ENCODE data around the gene MINPP1. TPM values are rescaled to one million over a fixed set of nuclear protein-coding genes. Genes with fewer than 3 reads are reported as not detected.
A peak's percentile ranks its signal among the peaks of the same experiment; 100 is the strongest.

Gene MINPP1
- total and polyA plus RNA-seq, 4 donors = 19.1 to 111 (median 24.6) TPM

- no peak for TF ChIP-seq REST (IDR thresholded peaks at IDR 0.05)
Measured at GRCh38 chr10:87541114-87541513, 36.4 kb downstream of the MINPP1 start (continued).

- TF ChIP-seq HNF4G (IDR thresholded peaks at IDR 0.05) = no peak
- TF ChIP-seq GABPA (IDR thresholded peaks at IDR 0.05 in 1 of 2, conservative IDR thresholded peaks at IDR 0.05 in 1 of 2) = no peak
- no peak for TF ChIP-seq FOXA1 (IDR thresholded peaks at IDR 0.05)
- no peak for TF ChIP-seq REST (IDR thresholded peaks at IDR 0.05)
- no peak for TF ChIP-seq RAD21 (IDR thresholded peaks at IDR 0.05)
- TF ChIP-seq HNF4A (conservative IDR thresholded peaks at IDR 0.05) = no peak
- TF ChIP-seq JUND (IDR thresholded peaks at IDR 0.05) = no peak
- no peak for TF ChIP-seq SP1 (IDR thresholded peaks at IDR 0.05)
- no peak for TF ChIP-seq RXRA (IDR thresholded peaks at IDR 0.05)
- TF ChIP-seq EGR1 (IDR thresholded peaks at IDR 0.05; ENCODE audit: low read depth in 2 of 2) = no peak
- TF ChIP-seq NR2F2 (IDR thresholded peaks at IDR 0.05) = no peak
- TF ChIP-seq CTCF (IDR thresholded peaks at IDR 0.05; ENCODE audit: low read depth, low read length, missing input control) = no peak
- H3K4me1 ChIP-seq (ENCODE audit: control insufficient read depth in 4 of 4, insufficient read depth in 4 of 4, low read length in 3 of 4) = peaks cover 5 to 10% (median 8%) of the 10 kb centered on the region in 4 donors
- no peaks in the 10 kb centered on the region for H3K9me3 ChIP-seq (ENCODE audit: control insufficient read depth in 4 of 4, low read length in 3 of 4)
- no peak overlapping the region for H3K4me3 ChIP-seq (ENCODE audit: low read depth in 1 of 3, low read length in 3 of 3)
- no peak overlapping the region for H3K9ac ChIP-seq (ENCODE audit: low read depth in 1 of 2, low read length in 2 of 2)
- no peaks in the 10 kb centered on the region for H3K27me3 ChIP-seq (ENCODE audit: control insufficient read depth in 4 of 4, insufficient read depth in 4 of 4, low read length in 3 of 4)
- DNase-seq (ENCODE audit: low spot score) = no peak
- H3K27ac ChIP-seq (ENCODE audit: low read depth in 1 of 2, low read length in 2 of 2) = no peak overlapping the region
- peaks cover 0 to 7% (median under 1%) of the 10 kb centered on the region in 4 donors for H3K36me3 ChIP-seq (ENCODE audit: control insufficient read depth in 4 of 4, insufficient read depth in 3 of 4, low read depth in 1 of 4, low read length in 3 of 4)
Measured at GRCh38 chr10:87544721-87545120, 40.0 kb downstream of the MINPP1 start.

- H3K27ac ChIP-seq (ENCODE audit: low read depth in 1 of 2, low read length in 2 of 2) = peak overlapping the region in 1 of 2 donors; percentile 1
- H3K9ac ChIP-seq (ENCODE audit: low read depth in 1 of 2, low read length in 2 of 2) = no peak overlapping the region
- no peaks in the 10 kb centered on the region for H3K27me3 ChIP-seq (ENCODE audit: control insufficient read depth in 4 of 4, insufficient read depth in 4 of 4, low read length in 3 of 4)
- H3K4me1 ChIP-seq (ENCODE audit: control insufficient read depth in 4 of 4, insufficient read depth in 4 of 4, low read length in 3 of 4) = peaks cover 5 to 10% (median 9%) of the 10 kb centered on the region in 4 donors
- no peaks in the 10 kb centered on the region for H3K9me3 ChIP-seq (ENCODE audit: control insufficient read depth in 4 of 4, low read length in 3 of 4)
- H3K36me3 ChIP-seq (ENCODE audit: control insufficient read depth in 4 of 4, insufficient read depth in 3 of 4, low read depth in 1 of 4, low read length in 3 of 4) = peaks cover 0 to 3% (median under 1%) of the 10 kb centered on the region in 4 donors
- DNase-seq (ENCODE audit: low spot score) = no peak
- H3K4me3 ChIP-seq (ENCODE audit: low read depth in 1 of 3, low read length in 3 of 3) = no peak overlapping the region
- WGBS = 69% methylated on average over 5 of the region's 5 CpGs
- TF ChIP-seq FOXA1 (IDR thresholded peaks at IDR 0.05) = no peak
- TF ChIP-seq CTCF (IDR thresholded peaks at IDR 0.05; ENCODE audit: low read depth, low read length, missing input control) = no peak
- no peak for TF ChIP-seq GABPA (IDR thresholded peaks at IDR 0.05 in 1 of 2, conservative IDR thresholded peaks at IDR 0.05 in 1 of 2)
- no peak for TF ChIP-seq ATF3 (IDR thresholded peaks at IDR 0.05)
- TF ChIP-seq RXRA (IDR thresholded peaks at IDR 0.05) = no peak
- no peak for TF ChIP-seq HNF4G (IDR thresholded peaks at IDR 0.05)
- TF ChIP-seq RAD21 (IDR thresholded peaks at IDR 0.05) = no peak
- TF ChIP-seq TAF1 (conservative IDR thresholded peaks at IDR 0.05) = no peak
- no peak for TF ChIP-seq HNF4A (conservative IDR thresholded peaks at IDR 0.05)
- TF ChIP-seq ZBTB33 (IDR thresholded peaks at IDR 0.05) = no peak
- no peak for TF ChIP-seq FOXA2 (IDR thresholded peaks at IDR 0.05)
- TF ChIP-seq JUND (IDR thresholded peaks at IDR 0.05) = no peak
Measured at GRCh38 chr10:87545783-87546182, 41.1 kb downstream of the MINPP1 start.

Data from liver (tissue), 9 donors.